Nucleus accumbens (tissue), 56 donors: ENCODE measurements around the gene BAHCC1.

Experiments used
- DNase-seq, 56 donors: peaks; one replicate each; lab custom pipeline; 2025; lab: John Stamatoyannopoulos, UW

Gene BAHCC1

GRCh38 chr17:81383504-81384421 lies 11.5 kb upstream of the BAHCC1 start:
- DNase-seq: peak in 4 of 56 donors; percentile 28 to 71 (median 40)

DNA sequence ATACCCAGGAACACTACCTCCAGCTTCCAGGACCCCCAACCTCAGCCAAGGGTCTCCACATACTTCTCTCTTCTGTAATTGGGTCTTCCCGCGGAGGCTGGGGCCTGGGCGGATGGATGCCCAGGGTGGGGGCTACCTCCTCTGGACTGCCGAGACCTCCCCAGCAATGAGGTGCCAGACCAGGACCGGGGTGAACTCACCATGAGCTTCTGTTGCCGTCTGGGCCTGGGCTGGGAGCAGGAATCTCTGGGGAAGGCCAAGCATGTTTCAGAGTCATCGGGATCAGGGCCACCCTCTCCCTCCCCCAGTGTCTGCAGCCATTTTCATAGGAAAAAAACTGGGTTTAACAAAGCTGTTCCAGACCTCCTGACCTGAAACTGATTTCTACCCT lies 10.3 kb upstream of the BAHCC1 start:
- peak in 1 of 56 donors; percentile 74 for DNase-seq

- peak; percentile 38 to 99 (median 96) for DNase-seq
Measured at GRCh38 chr17:81385320-81386111, 9.7 kb upstream of the BAHCC1 start.

DNA sequence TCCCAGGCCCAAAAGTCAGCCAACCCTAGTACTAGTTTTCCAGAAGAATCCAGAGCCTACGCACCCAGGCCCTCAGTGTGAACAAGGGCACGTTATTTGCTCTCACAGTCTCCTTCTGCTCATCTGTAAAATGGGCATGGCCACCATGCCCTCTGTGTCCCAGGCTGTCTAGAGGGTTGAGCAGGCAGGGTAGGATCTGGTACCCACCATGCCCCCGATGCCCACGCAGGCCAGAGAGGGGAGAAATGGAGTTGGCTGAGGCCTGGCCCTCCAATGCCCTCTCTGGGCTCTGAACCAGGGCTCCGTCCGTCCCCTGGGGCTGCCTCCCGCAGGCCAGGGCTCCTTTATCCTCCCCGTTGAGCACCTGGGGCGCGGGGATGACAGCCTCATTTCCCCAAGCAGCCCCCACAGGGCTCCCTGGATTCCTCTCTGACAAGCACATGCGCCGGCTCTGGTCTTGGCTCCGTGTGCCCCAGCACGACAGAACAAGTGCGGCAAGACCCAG lies 9.1 kb upstream of the BAHCC1 start:
- DNase-seq: peak in 1 of 56 donors; percentile 64

GRCh38 chr17:81386646-81387099 lies 8.6 kb upstream of the BAHCC1 start:
- DNase-seq: peak in 50 of 56 donors; percentile 30 to 90 (median 75)

GRCh38 chr17:81387100-81388090 lies 7.9 kb upstream of the BAHCC1 start:
- peak in 33 of 56 donors; percentile 32 to 79 (median 68) for DNase-seq

DNA sequence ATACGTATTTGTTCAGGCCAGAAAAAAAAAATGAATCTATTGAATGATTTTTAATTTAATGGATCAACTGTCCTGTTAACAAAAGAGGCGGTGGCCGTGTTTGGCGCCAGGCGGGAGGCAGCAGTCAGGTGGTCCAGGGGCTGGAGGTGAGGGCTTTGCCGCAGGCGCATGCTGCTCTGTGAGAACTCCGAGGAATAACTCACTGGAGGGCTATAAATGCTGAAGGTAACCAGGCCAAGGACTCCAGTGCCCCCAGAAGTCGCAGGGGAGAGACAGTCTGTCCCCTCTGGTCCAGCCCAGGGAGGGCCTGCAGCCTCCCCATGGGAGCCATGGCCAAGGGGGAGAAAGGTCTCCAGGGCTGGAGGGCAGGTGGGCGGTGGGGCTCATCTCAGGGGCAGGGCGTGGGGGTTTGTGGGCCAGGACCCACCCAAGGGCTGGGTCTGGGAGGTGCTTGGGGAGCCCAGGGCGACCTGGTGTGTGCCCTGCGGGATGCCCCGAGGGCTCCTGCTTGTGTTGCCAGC lies 7.1 kb upstream of the BAHCC1 start:
- DNase-seq: peak in 4 of 56 donors; percentile 46 to 56 (median 50)

DNA sequence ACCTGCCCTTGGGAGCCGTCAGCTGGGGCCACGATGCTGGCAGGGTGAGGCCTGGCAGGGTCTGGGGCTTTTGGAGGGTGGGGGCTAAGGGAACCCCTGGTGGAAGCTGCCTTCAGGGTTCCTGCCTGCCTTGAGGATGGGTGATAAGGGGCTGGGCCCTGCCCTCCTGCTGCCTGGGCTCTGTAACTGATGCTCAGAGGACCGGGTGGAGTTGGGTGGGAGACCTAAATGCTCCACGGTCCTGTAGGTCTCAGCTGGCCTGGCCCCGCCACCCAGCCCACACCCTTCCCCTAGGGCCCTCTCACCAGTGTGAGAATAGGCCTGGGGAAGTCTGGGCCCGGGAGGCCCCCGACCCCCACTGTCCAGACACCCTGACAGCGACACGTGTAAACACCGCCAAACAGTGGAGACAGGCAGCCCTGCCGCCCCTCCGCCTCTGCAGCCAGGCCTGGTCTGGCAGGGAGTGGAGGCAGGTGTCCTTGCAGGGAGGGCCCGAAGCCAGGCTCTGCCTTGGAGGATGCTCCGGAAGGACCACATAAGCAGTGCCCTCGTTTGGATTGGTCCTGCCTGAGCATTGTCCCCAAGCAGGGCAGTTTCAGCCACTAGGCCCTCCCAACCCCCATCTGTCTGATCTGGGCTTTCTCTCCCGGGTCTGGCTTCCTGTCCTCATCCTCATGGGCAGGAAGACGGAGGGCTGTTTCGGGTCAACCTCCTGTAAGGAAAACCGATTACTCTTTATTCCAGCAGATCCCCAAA lies 6.5 kb upstream of the BAHCC1 start:
- DNase-seq: peak in 49 of 56 donors; percentile 15 to 79 (median 61)

GRCh38 chr17:81389585-81389984 lies 5.7 kb upstream of the BAHCC1 start:
- DNase-seq: no peak

GRCh38 chr17:81390029-81390872 lies 5.0 kb upstream of the BAHCC1 start:
- peak in 2 of 56 donors; percentile 13 to 18 for DNase-seq

DNA sequence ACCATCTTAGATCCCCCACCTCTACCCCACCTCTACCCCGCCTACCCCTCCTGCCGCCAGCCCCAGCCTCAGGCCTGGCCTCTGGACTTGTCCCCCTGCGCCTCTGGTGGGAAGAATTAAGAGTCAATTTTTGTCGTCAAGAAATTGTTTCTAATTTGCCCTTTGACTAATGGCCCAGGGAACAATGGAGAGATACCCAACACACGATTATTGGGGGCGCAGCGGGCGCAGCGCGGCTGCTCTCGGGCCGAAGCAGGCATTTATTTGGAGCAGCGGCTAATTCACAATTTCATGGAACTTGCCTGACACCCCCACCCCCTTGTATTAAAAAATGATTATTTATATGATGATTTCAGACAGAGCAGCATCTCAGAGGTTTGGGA lies 4.4 kb upstream of the BAHCC1 start:
- DNase-seq: no peak

- DNase-seq: peak in 20 of 56 donors; percentile 13 to 72 (median 40)
Measured at GRCh38 chr17:81391293-81391935, 3.8 kb upstream of the BAHCC1 start.

DNA sequence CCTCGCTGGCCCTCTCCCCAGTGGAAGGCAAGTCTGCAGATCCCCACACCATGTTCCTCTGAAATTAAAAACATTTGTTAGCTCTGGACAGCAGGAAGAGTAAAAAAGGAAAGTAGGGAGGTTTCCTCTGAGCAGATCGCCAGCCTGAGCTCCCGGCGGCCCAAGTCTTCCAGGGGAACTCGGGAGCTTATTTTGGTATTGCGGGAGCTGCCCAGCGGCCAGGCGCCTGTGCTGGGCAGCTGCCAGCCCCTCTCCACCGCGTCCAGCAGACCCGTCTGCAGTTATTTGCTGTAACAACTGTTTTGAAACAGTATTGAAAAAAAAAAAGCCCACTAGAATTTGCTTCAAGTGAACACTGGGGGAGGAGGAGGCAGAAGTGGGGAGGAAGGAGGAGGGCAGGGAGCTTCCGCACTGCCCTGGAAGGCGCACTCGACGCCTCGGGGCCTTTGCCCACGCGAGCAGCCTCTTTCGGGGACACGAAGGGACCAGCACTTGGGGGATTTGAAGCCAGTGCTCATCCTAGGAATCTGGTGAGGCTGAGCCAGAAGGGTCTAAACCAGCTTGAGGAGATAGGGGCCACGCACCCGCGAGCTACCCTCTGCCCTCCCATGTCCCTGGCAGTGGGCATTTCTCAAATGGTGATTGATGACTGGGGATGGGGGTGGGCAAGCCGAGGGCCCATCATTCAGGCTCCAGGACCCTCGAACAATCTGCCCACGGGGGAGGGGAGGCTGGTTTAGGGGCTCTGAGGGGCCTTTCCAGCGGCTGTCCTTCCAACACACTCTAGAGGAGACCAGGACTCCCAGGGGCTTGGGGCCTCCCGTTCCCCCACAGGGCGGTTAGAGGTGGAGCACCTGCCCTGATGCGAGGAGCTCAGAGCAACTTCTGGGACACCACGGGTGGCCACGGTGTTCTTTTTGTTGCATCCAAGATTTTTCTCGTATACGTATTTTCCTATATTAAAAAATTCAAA lies 3.0 kb upstream of the BAHCC1 start:
- peak in 18 of 56 donors; percentile 17 to 69 (median 42) for DNase-seq

- peak in 17 of 56 donors; percentile 9 to 73 (median 43) for DNase-seq
Measured at GRCh38 chr17:81392909-81393654, 2.2 kb upstream of the BAHCC1 start.

DNA sequence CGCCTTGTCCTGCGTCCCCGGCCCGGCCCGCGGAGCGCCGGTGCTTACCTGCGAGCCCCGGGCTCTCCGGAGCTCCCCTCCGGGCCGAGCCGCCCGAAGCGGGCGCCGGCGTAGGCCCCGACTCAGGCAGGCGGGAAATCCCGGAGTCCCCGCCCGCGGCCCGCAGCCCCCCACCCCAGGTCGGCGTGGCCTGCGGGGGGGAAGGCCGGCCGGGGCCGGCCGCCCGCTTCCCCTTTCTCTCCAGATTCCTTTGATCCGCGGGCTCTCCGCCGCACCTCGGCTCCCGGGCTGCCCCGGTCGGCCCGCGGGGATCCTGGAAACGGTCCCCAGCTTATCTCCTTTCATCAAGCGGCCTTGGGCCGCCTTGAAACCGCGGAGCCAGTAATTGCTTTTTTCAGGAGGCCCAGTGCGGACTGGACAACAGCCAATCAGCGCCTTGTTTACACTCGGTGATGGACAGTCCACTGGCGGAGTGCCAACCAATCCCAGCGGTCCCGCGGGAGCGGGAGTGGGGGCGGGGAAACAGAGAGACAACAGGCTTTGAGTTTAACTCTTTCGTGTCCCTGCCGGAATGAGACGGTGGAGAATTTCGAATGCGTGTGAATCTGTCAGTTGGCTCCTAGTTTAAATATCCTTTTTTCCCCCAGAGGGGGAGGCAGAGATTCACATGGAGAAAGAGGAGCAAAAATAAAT lies 1.4 kb upstream of the BAHCC1 start:
- peak; percentile 64 to 100 (median 98) for DNase-seq
